Activated CD8-positive, alpha-beta T cell treated with anti-CD3 and anti-CD28 coated beads for 36 hours (primary cell): ENCODE measurements around the gene UBE2B. TPM values are rescaled to one million over a fixed set of nuclear protein-coding genes. Genes with fewer than 3 reads are reported as not detected.
"Not testable (repeated sequence)": the region's sequence is repeated elsewhere in the genome, so short reads cannot be mapped to it uniquely, and the experiment has no call there.

Experiments used
- ATAC-seq: fragments of 200-7000 bp; cut with Tn5 transposase; one replicate; pipeline ENCODE4 v1.10.0; 2021; ENCODE audit warnings: mild to moderate bottlenecking, moderate library complexity
- CTCF ChIA-PET: fragments of 350-600 bp; sonication (Branson Sonifier 250); formaldehyde crosslinking; loops from one replicate; lab custom pipeline; 2021; ENCODE audit warnings: antibody characterized with exemption; lab: Charles Lee
- POLR2A ChIA-PET: fragments of 350-600 bp; sonication (Branson Sonifier 250); formaldehyde crosslinking; loops from one replicate; lab custom pipeline; 2021; ENCODE audit warnings: antibody characterized with exemption; lab: Charles Lee
- DNase-seq: peaks from one replicate; pipeline ENCODE4 v3.0.0-alpha.2; 2020
- H3K27ac Mint-ChIP-seq: one replicate; pipeline ENCODE4 v1.8.0; 2021; ENCODE audit warnings: mild to moderate bottlenecking, mixed read lengths
- H3K27me3 Mint-ChIP-seq: one replicate; pipeline ENCODE4 v1.8.0; 2021; ENCODE audit warnings: mixed read lengths
- H3K36me3 Mint-ChIP-seq: one replicate; pipeline ENCODE4 v1.8.0; 2021; ENCODE audit warnings: low read depth, mixed read lengths
- H3K4me1 Mint-ChIP-seq: one replicate; pipeline ENCODE4 v1.8.0; 2021; ENCODE audit warnings: low read depth, mixed read lengths
- H3K4me3 Mint-ChIP-seq: one replicate; pipeline ENCODE4 v1.8.0; 2021; ENCODE audit warnings: mild to moderate bottlenecking, moderate library complexity, mixed read lengths
- H3K9me3 Mint-ChIP-seq: one replicate; pipeline ENCODE4 v1.8.0; 2021; ENCODE audit warnings: mixed read lengths
- intact Hi-C: fragments of 100-400 bp; cut with micrococcal nuclease; formaldehyde crosslinking; loops from one replicate; pipeline ENCODE4 v1.10.0; 2022
- total RNA-seq, 2 experiments: library from RNA; stranded (reverse); gene quantifications; one replicate each; pipeline ENCODE4 v1.2.3, GENCODE V29; 2021
- TF ChIP-seq, protein P1 (sequence below): fragments of 200-600 bp; IDR thresholded peaks from one replicate; pipeline ENCODE4 v1.8.0; 2022; ENCODE audit warnings: antibody characterized with exemption, mild to moderate bottlenecking

Gene UBE2B
- total RNA-seq, 2 experiments from 2014 or later: 97.6 to 98.9 TPM

DNA sequence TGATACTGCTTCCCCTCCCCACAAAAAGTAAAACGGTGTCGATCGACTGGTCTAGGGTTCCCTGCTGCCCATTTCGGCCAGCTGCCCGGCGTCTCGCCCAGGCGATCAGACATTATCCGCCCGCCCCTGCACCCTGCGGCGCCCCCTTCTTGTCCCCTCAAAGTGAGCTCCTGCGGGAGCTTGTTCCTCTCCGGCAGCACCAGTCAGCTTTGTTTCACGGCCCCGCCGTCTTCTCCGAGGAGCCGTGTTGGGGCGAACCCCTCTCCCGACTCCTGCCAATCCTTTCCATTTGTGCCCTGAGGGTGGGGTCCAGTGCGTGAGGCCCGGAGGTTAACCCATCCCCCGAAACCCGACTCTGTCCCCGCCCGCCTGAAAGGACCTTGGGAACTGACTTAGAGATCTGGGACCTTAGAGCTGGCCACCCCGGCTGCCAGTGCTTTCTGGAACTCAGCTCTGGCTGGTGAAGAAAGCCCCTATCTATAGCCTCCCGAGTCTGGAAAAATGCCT lies 518 bp downstream of the UBE2B start:
- CTCF ChIA-PET: interaction anchor here (0.6 to 2.7 kb wide), 9 partner anchors 10 to 276 kb away, joined by 3 to 14 read pairs (median 3); partner anchors contain the start of genes CDKN2AIPNL and SEC24A
- H3K4me1 Mint-ChIP-seq: peaks cover 37% of the 10 kb centered on the region
- H3K36me3 Mint-ChIP-seq: peaks cover 32% of the 10 kb centered on the region
- TF ChIP-seq, protein P1, sequence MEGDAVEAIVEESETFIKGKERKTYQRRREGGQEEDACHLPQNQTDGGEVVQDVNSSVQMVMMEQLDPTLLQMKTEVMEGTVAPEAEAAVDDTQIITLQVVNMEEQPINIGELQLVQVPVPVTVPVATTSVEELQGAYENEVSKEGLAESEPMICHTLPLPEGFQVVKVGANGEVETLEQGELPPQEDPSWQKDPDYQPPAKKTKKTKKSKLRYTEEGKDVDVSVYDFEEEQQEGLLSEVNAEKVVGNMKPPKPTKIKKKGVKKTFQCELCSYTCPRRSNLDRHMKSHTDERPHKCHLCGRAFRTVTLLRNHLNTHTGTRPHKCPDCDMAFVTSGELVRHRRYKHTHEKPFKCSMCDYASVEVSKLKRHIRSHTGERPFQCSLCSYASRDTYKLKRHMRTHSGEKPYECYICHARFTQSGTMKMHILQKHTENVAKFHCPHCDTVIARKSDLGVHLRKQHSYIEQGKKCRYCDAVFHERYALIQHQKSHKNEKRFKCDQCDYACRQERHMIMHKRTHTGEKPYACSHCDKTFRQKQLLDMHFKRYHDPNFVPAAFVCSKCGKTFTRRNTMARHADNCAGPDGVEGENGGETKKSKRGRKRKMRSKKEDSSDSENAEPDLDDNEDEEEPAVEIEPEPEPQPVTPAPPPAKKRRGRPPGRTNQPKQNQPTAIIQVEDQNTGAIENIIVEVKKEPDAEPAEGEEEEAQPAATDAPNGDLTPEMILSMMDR: no peak
- DNase-seq: peak; percentile 46
- peak overlapping the region; percentile 95 for H3K4me3 Mint-ChIP-seq
- peak overlapping the region; percentile 99 for H3K27ac Mint-ChIP-seq
- peaks cover 2% of the 10 kb centered on the region for H3K9me3 Mint-ChIP-seq
- intact Hi-C loops: loop anchor here (5.0 kb wide), 1 partner anchor 155 kb away; the partner anchor contains the start of gene JADE2
- POLR2A ChIA-PET: interaction anchor here (0.8 to 4.5 kb wide), 17 partner anchors 9 to 367 kb away, joined by 3 to 31 read pairs (median 4); partner anchors contain the start of genes CDKN2AIPNL, JADE2, SEC24A and SKP1
- ATAC-seq: no peak
- no peaks in the 10 kb centered on the region for H3K27me3 Mint-ChIP-seq

DNA sequence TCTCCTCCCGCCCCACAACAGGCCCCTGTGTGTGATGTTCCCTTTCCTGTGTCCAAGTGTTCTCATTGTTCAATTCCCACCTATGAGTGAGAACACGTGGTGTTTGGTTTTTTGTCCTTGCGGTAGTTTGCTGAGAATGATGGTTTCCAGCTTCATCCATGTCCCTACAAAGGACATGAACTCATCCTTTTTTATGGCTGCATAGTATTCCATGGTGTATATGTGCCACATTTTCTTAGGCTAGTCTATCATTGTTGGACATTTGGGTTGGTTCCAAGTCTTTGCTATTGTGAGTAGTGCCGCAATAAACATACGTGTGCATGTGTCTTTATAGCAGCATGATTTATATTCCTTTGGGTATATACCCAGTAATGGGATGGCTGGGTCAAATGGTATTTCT lies 2.3 kb downstream of the UBE2B start:
- peaks cover 38% of the 10 kb centered on the region for H3K36me3 Mint-ChIP-seq
- POLR2A ChIA-PET: not testable (repeated sequence)

DNA sequence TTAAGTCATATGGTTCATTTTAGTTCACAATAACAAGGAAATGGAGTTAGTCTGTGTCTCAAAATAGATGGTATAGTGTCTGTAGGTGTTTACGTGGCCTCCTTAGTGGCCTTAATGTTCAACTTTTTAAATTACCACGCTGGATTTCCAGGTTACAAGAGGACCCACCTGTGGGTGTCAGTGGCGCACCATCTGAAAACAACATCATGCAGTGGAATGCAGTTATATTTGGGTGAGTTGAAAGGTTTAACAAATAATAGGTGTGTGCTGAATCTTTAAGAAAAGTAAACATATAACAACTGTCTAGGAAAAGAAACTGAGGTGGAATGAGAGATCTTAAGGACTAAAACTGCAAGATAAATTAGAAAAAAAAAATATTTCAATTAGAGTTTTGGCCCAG lies 2.9 kb downstream of the UBE2B start:
- intact Hi-C loops: loop anchor here (5.0 kb wide), 1 partner anchor 153 kb away; the partner anchor contains the start of gene JADE2
- peak; percentile 34 for DNase-seq
- Mint-ChIP-seq H3K4me1 (peaks cover 47% of the 10 kb centered on the region), H3K4me3 (no peak overlapping the region), H3K27ac (no peak overlapping the region), H3K9me3 (no peaks in the 10 kb centered on the region), H3K27me3 (no peaks in the 10 kb centered on the region), H3K36me3 (peaks cover 41% of the 10 kb centered on the region)
- TF ChIP-seq, protein P1: no peak
- ATAC-seq: no peak
- CTCF ChIA-PET: interaction anchor here (0.7 to 1.2 kb wide), 2 partner anchors 15 to 32 kb away, joined by 3 read pairs; no protein-coding TSS in a partner anchor
- POLR2A ChIA-PET: interaction anchor here (0.6 to 1.1 kb wide), 3 partner anchors 10 to 282 kb away, joined by 3 read pairs; no protein-coding TSS in a partner anchor

More for the DNA sequence above, 2.3 kb downstream of the UBE2B start:
- ATAC-seq, H3K9me3 Mint-ChIP-seq, CTCF ChIA-PET, H3K27ac Mint-ChIP-seq, H3K27me3 Mint-ChIP-seq, DNase-seq: not testable (repeated sequence)
- Mint-ChIP-seq H3K4me3 (peak overlapping the region; percentile 95), H3K4me1 (peaks cover 41% of the 10 kb centered on the region)
- intact Hi-C loops: loop anchor here (5.0 kb wide), 1 partner anchor 154 kb away; the partner anchor contains the start of gene JADE2

DNA sequence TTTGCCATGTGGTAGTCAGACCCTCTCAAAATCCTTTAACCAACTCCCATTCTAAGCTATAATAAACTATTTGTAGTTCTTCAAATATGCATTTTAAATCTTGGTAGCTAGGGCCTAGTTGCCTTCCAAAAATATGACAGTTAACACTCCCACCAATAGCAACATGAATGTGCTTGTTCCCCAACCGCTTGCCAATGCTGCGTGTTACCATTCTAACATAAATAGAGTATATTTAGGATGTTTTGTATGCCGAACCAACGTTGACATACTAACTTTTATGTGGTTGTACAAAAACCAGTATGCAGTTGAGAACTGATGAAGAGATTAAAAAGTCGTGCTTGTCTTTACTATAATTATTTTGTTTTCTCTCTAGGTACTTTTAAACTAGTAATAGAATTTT lies 9.0 kb downstream of the UBE2B start:
- DNase-seq (no peak), ATAC-seq (no peak)
- no peak overlapping the region for H3K4me3 Mint-ChIP-seq
- TF ChIP-seq, protein P1: no peak
- ChIA-PET POLR2A (interaction anchor here (0.9 to 4.3 kb wide), 3 partner anchors 9 to 164 kb away, joined by 3 to 31 read pairs (median 4); partner anchors contain the start of gene UBE2B), CTCF (interaction anchor here (0.7 to 3.5 kb wide), 6 partner anchors 8 to 207 kb away, joined by 3 to 20 read pairs (median 10); partner anchors contain the start of genes CDKN2AIPNL and UBE2B)
- no peaks in the 10 kb centered on the region for H3K27me3 Mint-ChIP-seq
- peaks cover 47% of the 10 kb centered on the region for H3K4me1 Mint-ChIP-seq
- intact Hi-C loops: no loop called here
- peaks cover 46% of the 10 kb centered on the region for H3K36me3 Mint-ChIP-seq
- no peaks in the 10 kb centered on the region for H3K9me3 Mint-ChIP-seq
- peak overlapping the region; percentile 70 for H3K27ac Mint-ChIP-seq

DNA sequence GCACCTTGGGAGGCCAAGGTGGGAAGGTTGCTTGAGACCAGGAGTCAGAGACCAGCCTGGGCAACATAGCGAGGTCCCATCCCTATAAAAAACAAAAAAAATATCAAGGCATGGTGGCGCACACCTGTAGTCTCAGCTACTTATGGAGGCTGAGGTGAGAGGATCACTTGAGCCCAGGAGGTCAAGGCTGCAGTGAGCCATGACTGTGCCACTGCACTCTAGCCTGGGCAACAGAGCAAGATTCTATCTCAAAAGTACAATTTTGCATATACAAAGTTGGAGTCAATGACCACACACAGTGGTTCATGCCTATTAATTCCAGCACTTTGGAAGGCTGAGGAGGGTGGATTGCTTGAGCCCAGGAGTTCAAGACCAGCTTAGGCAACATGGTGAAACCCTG lies 10.8 kb downstream of the UBE2B start:
- Mint-ChIP-seq H3K36me3 (peaks cover 45% of the 10 kb centered on the region), H3K4me1 (peaks cover 41% of the 10 kb centered on the region)
- H3K27ac Mint-ChIP-seq, H3K4me3 Mint-ChIP-seq, ATAC-seq, DNase-seq, intact Hi-C loops, H3K9me3 Mint-ChIP-seq, H3K27me3 Mint-ChIP-seq: not testable (repeated sequence)
- POLR2A ChIA-PET: interaction anchor here (0.9 to 4.3 kb wide), 6 partner anchors 9 to 206 kb away, joined by 4 to 31 read pairs (median 5); partner anchors contain the start of genes CDKL3, SKP1 and UBE2B
- CTCF ChIA-PET: interaction anchor here (0.8 to 2.9 kb wide), 10 partner anchors 8 to 205 kb away, joined by 3 to 13 read pairs (median 3); partner anchors contain the start of genes CDKN2AIPNL and UBE2B
